T-helper 1 cell treated with Interleukin-12 subunit alpha and Interleukin-12 subunit beta and Interleukin-4 antibody, amounts not matched to agents 30 μg/mL and 1 μg/mL, for 36 hours (primary cell): Measurements from ENCODE around the gene MALRD1.

Source experiments
- H3K27ac Mint-ChIP-seq: one replicate; pipeline ENCODE4 v1.8.0; 2021; ENCODE audit warnings: mild to moderate bottlenecking, mixed read lengths
- H3K27me3 Mint-ChIP-seq: one replicate; pipeline ENCODE4 v1.8.0; 2021; ENCODE audit warnings: low read depth, mixed read lengths
- H3K36me3 Mint-ChIP-seq: one replicate; pipeline ENCODE4 v1.8.0; 2021; ENCODE audit warnings: low read depth, mixed read lengths
- H3K4me1 Mint-ChIP-seq: one replicate; pipeline ENCODE4 v1.8.0; 2021; ENCODE audit warnings: low read depth, mixed read lengths
- H3K4me3 Mint-ChIP-seq: one replicate; pipeline ENCODE4 v1.8.0; 2021; ENCODE audit warnings: mild to moderate bottlenecking, moderate library complexity, mixed read lengths
- H3K9me3 Mint-ChIP-seq: one replicate; pipeline ENCODE4 v1.8.0; 2021; ENCODE audit warnings: mixed read lengths

Gene MALRD1

GRCh38 chr10:19310066-19310465 is 261.5 kb downstream of the MALRD1 start:
- H3K9me3 Mint-ChIP-seq = no peaks in the 10 kb centered on the region
- no peak overlapping the region for H3K4me3 Mint-ChIP-seq
- no peaks in the 10 kb centered on the region for H3K4me1 Mint-ChIP-seq
- no peaks in the 10 kb centered on the region for H3K36me3 Mint-ChIP-seq
- no peaks in the 10 kb centered on the region for H3K27me3 Mint-ChIP-seq
- H3K27ac Mint-ChIP-seq = no peak overlapping the region

- no peaks in the 10 kb centered on the region for H3K27me3 Mint-ChIP-seq
- no peak overlapping the region for H3K4me3 Mint-ChIP-seq
- no peaks in the 10 kb centered on the region for H3K4me1 Mint-ChIP-seq
- H3K9me3 Mint-ChIP-seq = no peaks in the 10 kb centered on the region
- no peak overlapping the region for H3K27ac Mint-ChIP-seq
- no peaks in the 10 kb centered on the region for H3K36me3 Mint-ChIP-seq
Measured at GRCh38 chr10:19316204-19316870, 267.7 kb downstream of the MALRD1 start.

GRCh38 chr10:19317952-19318351 is 269.4 kb downstream of the MALRD1 start:
- Mint-ChIP-seq H3K9me3 (no peaks in the 10 kb centered on the region), H3K4me3 (no peak overlapping the region), H3K27ac (no peak overlapping the region), H3K36me3 (no peaks in the 10 kb centered on the region), H3K27me3 (no peaks in the 10 kb centered on the region), H3K4me1 (no peaks in the 10 kb centered on the region)

DNA sequence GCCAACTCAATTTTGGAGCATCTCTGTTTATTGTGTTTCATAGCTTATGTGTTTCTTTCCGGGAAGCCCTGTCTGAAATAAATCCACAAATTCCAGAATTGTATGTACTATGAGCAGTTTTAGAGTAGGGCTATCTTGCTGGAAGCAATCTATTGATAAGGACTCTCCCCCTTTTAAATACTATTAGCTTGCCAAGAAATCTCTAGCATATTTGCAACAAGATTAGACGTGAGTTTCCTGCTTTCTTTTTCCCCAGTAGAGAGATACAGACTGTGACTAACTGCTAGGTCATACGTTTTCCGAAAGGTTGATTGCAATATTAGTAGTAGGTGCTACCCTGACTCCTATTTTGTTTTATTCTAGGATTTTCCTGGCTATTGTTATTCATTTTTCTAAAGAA is 277.0 kb downstream of the MALRD1 start:
- no peaks in the 10 kb centered on the region for H3K36me3 Mint-ChIP-seq
- no peak overlapping the region for H3K4me3 Mint-ChIP-seq
- H3K4me1 Mint-ChIP-seq = no peaks in the 10 kb centered on the region
- no peak overlapping the region for H3K27ac Mint-ChIP-seq
- H3K9me3 Mint-ChIP-seq = peaks cover 3% of the 10 kb centered on the region
- H3K27me3 Mint-ChIP-seq = no peaks in the 10 kb centered on the region

DNA sequence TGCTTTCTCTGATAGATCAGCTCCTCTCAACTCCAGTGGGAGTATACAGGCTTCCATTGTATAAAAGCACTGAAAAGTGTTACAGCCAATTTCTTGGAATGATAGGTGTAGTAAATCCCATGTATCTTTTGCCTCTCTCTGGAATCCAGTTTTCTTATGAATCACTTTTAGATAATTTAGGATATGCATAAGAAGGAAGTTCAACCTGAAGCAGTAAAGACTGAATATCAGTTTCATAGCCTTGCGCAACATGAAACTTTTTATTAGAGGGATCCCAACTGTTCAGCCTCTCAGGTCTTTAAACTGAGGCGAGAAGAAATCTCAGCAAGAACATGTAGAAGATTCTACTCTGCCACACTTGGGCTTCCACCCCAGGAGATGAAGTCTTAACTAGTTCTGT is 280.0 kb downstream of the MALRD1 start:
- Mint-ChIP-seq H3K27ac (no peak overlapping the region), H3K4me3 (no peak overlapping the region), H3K36me3 (no peaks in the 10 kb centered on the region), H3K4me1 (no peaks in the 10 kb centered on the region), H3K9me3 (peaks cover 3% of the 10 kb centered on the region), H3K27me3 (no peaks in the 10 kb centered on the region)

- Mint-ChIP-seq H3K4me3 (no peak overlapping the region), H3K4me1 (no peaks in the 10 kb centered on the region), H3K27ac (no peak overlapping the region), H3K27me3 (no peaks in the 10 kb centered on the region), H3K9me3 (peaks cover 3% of the 10 kb centered on the region), H3K36me3 (no peaks in the 10 kb centered on the region)
Measured at GRCh38 chr10:19329475-19329874, 280.9 kb downstream of the MALRD1 start.

- Mint-ChIP-seq H3K4me3 (no peak overlapping the region), H3K27ac (no peak overlapping the region), H3K4me1 (no peaks in the 10 kb centered on the region), H3K27me3 (no peaks in the 10 kb centered on the region), H3K9me3 (peaks cover 6% of the 10 kb centered on the region), H3K36me3 (no peaks in the 10 kb centered on the region)
Measured at GRCh38 chr10:19332304-19332703, 283.7 kb downstream of the MALRD1 start.

DNA sequence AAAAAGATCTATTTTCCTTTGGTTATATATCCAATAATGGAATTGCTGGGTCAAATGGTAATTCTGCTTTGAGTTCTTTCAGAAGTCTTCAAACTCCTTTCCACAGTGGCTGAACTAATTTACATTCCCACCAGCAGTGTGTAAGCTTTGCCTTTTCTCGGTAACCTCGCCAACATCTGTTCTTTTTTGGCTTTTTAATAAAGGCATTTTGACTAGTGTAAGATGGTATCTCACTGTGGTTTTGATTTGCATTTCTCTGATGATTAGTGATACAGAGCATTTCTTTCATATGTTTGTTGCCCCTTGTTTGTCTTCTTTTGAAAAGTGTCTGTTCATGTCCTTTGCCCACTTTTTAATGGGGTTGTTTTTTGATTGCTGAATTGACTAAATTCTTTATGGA is 285.0 kb downstream of the MALRD1 start:
- Mint-ChIP-seq H3K9me3 (peaks cover 2% of the 10 kb centered on the region), H3K4me3 (no peak overlapping the region), H3K27me3 (no peaks in the 10 kb centered on the region), H3K27ac (no peak overlapping the region), H3K36me3 (no peaks in the 10 kb centered on the region), H3K4me1 (no peaks in the 10 kb centered on the region)

DNA sequence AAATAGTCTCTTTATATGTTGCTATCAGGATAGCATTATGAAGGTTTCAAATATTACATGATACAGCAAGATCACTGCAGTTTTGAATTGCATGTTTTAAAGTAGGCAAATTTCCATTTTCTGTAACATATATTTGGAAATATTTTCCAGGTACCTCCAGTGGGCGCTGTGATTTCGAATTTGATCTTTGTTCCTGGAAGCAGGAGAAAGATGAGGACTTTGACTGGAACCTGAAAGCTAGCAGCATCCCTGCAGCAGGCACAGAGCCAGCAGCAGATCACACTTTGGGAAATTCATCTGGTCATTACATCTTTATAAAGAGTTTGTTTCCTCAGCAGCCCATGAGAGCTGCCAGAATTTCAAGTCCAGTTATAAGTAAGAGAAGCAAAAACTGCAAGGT is 299.0 kb downstream of the MALRD1 start:
- Mint-ChIP-seq H3K4me3 (no peak overlapping the region), H3K36me3 (no peaks in the 10 kb centered on the region), H3K27me3 (no peaks in the 10 kb centered on the region), H3K27ac (no peak overlapping the region), H3K4me1 (no peaks in the 10 kb centered on the region), H3K9me3 (no peaks in the 10 kb centered on the region)

DNA sequence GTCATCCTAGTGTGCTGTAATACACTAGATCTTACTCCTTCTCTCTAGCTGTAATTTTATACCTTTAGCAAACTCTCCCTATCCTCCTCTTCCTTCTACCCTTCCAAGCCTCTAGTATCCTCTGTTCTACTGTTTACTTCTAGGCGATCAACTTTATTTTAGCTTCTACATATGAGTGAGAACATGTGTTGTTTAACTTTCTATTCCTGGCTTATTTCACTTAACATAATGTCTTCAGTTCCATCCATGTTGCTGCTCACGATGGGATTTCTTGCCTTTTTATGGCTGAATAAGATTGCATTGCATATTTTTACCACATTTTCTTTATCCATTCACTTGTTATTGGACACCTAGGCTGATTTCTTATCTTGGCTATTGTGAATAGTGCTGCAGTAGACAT is 318.6 kb downstream of the MALRD1 start:
- H3K27ac Mint-ChIP-seq = no peak overlapping the region
- no peaks in the 10 kb centered on the region for H3K4me1 Mint-ChIP-seq
- no peaks in the 10 kb centered on the region for H3K27me3 Mint-ChIP-seq
- H3K36me3 Mint-ChIP-seq = no peaks in the 10 kb centered on the region
- no peaks in the 10 kb centered on the region for H3K9me3 Mint-ChIP-seq
- H3K4me3 Mint-ChIP-seq = no peak overlapping the region

GRCh38 chr10:19373988-19374387 is 325.4 kb downstream of the MALRD1 start:
- Mint-ChIP-seq H3K9me3 (peaks cover 3% of the 10 kb centered on the region), H3K4me1 (no peaks in the 10 kb centered on the region), H3K36me3 (no peaks in the 10 kb centered on the region), H3K27ac (no peak overlapping the region), H3K4me3 (no peak overlapping the region), H3K27me3 (no peaks in the 10 kb centered on the region)

GRCh38 chr10:19385846-19386450 is 337.3 kb downstream of the MALRD1 start:
- Mint-ChIP-seq H3K4me1 (no peaks in the 10 kb centered on the region), H3K4me3 (no peak overlapping the region), H3K27me3 (no peaks in the 10 kb centered on the region), H3K36me3 (no peaks in the 10 kb centered on the region), H3K27ac (no peak overlapping the region), H3K9me3 (peaks cover 4% of the 10 kb centered on the region)

GRCh38 chr10:19408924-19409323 is 360.3 kb downstream of the MALRD1 start:
- no peak overlapping the region for H3K27ac Mint-ChIP-seq
- H3K9me3 Mint-ChIP-seq = peaks cover 5% of the 10 kb centered on the region
- no peaks in the 10 kb centered on the region for H3K4me1 Mint-ChIP-seq
- H3K4me3 Mint-ChIP-seq = no peak overlapping the region
- H3K36me3 Mint-ChIP-seq = no peaks in the 10 kb centered on the region
- no peaks in the 10 kb centered on the region for H3K27me3 Mint-ChIP-seq

DNA sequence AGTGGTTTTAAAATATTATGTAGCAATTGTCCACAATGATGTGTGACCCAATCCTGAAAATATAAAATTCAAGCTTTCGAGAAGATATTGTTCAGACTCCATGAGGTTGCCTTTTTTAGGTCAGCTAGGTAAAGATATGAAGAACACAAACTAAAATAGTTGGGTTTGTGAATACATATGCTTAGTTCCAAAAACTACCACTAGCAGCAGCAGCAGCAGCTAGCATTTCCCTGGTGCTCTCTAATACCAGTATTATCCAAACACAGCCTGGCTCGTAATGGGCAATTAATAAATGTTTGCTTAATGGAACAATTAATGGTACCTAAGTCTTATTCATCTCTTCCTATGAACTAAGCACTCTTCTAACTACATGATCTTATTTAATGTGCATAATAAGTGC is 362.5 kb downstream of the MALRD1 start:
- Mint-ChIP-seq H3K27ac (no peak overlapping the region), H3K27me3 (no peaks in the 10 kb centered on the region), H3K9me3 (peaks cover 5% of the 10 kb centered on the region), H3K4me3 (no peak overlapping the region), H3K4me1 (no peaks in the 10 kb centered on the region), H3K36me3 (no peaks in the 10 kb centered on the region)

- Mint-ChIP-seq H3K4me3 (no peak overlapping the region), H3K4me1 (no peaks in the 10 kb centered on the region), H3K27me3 (no peaks in the 10 kb centered on the region), H3K36me3 (no peaks in the 10 kb centered on the region), H3K27ac (no peak overlapping the region), H3K9me3 (peaks cover 5% of the 10 kb centered on the region)
Measured at GRCh38 chr10:19412531-19412930, 363.9 kb downstream of the MALRD1 start.
